CD4-positive, alpha-beta T cell treated with Interleukin-4 for 4 hours (primary cell): ENCODE data around the gene ZNF394.

Source experiments
- DNase-seq: peaks from one replicate; pipeline ENCODE4 v3.0.0-alpha.2; 2020

Gene ZNF394

GRCh38 chr7:99490878-99491277 is 9.2 kb downstream of the ZNF394 start:
- DNase-seq = no peak

- no peak for DNase-seq
Observed at GRCh38 chr7:99489235-99489634, 10.8 kb downstream of the ZNF394 start.

GRCh38 chr7:99485094-99485493 is 15.0 kb downstream of the ZNF394 start:
- no peak for DNase-seq

GRCh38 chr7:99478464-99479440 is 21.3 kb downstream of the ZNF394 start:
- DNase-seq = no peak

- DNase-seq = no peak
Observed at GRCh38 chr7:99476107-99476506, 24.0 kb downstream of the ZNF394 start.

- peak; percentile 24 for DNase-seq
Observed at GRCh38 chr7:99473315-99473596, 26.8 kb downstream of the ZNF394 start.

- peak; percentile 98 for DNase-seq
Observed at GRCh38 chr7:99472561-99473314, 27.3 kb downstream of the ZNF394 start, which contains the start of gene ZNF789. ZNF789 (plus strand) TSS chr7:99472890; CDS start chr7:99476457, 3,567 bp downstream.

GRCh38 chr7:99469381-99470065 is 30.6 kb downstream of the ZNF394 start:
- no peak for DNase-seq

GRCh38 chr7:99468336-99468918 is 31.7 kb downstream of the ZNF394 start:
- no peak for DNase-seq

- no peak for DNase-seq
Observed at GRCh38 chr7:99465421-99465768, 34.7 kb downstream of the ZNF394 start.

GRCh38 chr7:99461221-99461620 is 38.9 kb downstream of the ZNF394 start:
- DNase-seq = no peak

- no peak for DNase-seq
Observed at GRCh38 chr7:99460651-99461050, 39.4 kb downstream of the ZNF394 start.

- DNase-seq = no peak
Observed at GRCh38 chr7:99459087-99459486, 41.0 kb downstream of the ZNF394 start.

- DNase-seq = no peak
Observed at GRCh38 chr7:99457650-99458493, 42.2 kb downstream of the ZNF394 start.

- DNase-seq = no peak
Observed at GRCh38 chr7:99457050-99457649, 42.9 kb downstream of the ZNF394 start.

- no peak for DNase-seq
Observed at GRCh38 chr7:99456288-99456687, 43.8 kb downstream of the ZNF394 start.

GRCh38 chr7:99455874-99456273 is 44.2 kb downstream of the ZNF394 start:
- DNase-seq = no peak

GRCh38 chr7:99453105-99453504 is 47.0 kb downstream of the ZNF394 start:
- DNase-seq = no peak

- no peak for DNase-seq
Observed at GRCh38 chr7:99452541-99452940, 47.5 kb downstream of the ZNF394 start.

- no peak for DNase-seq
Observed at GRCh38 chr7:99451936-99452335, 48.1 kb downstream of the ZNF394 start.

- DNase-seq = no peak
Observed at GRCh38 chr7:99449326-99449725, 50.8 kb downstream of the ZNF394 start.

- DNase-seq = no peak
Observed at GRCh38 chr7:99448855-99449254, 51.2 kb downstream of the ZNF394 start.
